Dendritic cell treated with granulocyte-macrophage colony-stimulating factor and Interleukin-4, amounts not matched to agents 40 ng/mL and 50 ng/mL, for 4 days (primary cell): ENCODE measurements around the gene FGF2.

Source experiments
- H3K27ac Mint-ChIP-seq: one replicate; pipeline ENCODE4 v1.8.0; 2022; ENCODE audit warnings: mild to moderate bottlenecking, mixed read lengths
- H3K27me3 Mint-ChIP-seq: one replicate; pipeline ENCODE4 v1.8.0; 2022; ENCODE audit warnings: mild to moderate bottlenecking, mixed read lengths
- H3K36me3 Mint-ChIP-seq: one replicate; pipeline ENCODE4 v1.8.0; 2022; ENCODE audit warnings: low read depth, mixed read lengths
- H3K4me1 Mint-ChIP-seq: one replicate; pipeline ENCODE4 v1.8.0; 2022; ENCODE audit warnings: low read depth, mixed read lengths
- H3K4me3 Mint-ChIP-seq: one replicate; pipeline ENCODE4 v1.8.0; 2022; ENCODE audit warnings: mild to moderate bottlenecking, moderate library complexity, mixed read lengths
- H3K9me3 Mint-ChIP-seq: one replicate; pipeline ENCODE4 v1.8.0; 2022; ENCODE audit warnings: mixed read lengths
- intact Hi-C: fragments of 100-400 bp; cut with micrococcal nuclease; formaldehyde crosslinking; loops from one replicate; pipeline ENCODE4 v1.15.0; 2022

The FGF2 gene

DNA sequence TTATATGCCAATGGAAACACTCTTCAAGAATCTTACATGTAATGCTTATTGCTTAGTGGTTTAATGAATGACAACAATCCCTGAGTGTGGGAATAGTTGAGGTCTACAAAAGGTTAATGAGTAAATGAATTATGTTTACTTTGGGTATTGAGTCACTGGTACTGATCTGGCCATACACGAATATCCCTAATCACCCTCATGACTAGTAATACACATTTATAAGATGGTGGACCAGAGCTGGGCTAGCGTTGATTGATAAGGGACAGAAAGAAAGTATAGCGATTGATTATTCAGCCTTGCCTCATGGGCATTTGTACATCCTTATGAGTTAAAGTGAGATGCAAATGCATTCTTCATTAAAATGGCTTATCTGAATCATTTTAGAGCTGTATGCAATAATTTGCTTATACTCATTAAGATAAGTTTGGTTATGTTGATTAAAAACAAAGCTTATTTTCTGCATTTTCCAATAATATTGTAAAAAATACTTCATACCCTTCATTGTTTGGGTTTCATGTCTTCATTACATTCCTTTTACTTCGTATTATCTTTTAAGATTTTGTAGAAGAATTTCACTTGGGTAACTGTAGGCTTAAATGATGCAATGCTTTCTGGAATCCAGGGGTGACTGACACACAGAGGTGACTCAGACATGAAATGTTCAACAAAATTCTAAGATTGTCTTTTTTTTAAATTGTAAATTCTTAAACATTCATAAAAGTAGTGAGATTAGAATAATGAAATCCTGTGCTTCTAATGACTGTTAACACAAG lies 47.4 kb downstream of the FGF2 start:
- intact Hi-C loops: no loop called here
- Mint-ChIP-seq H3K4me1 (no peaks in the 10 kb centered on the region), H3K9me3 (peaks cover 15% of the 10 kb centered on the region), H3K36me3 (no peaks in the 10 kb centered on the region), H3K4me3 (no peak overlapping the region), H3K27me3 (peaks cover 5% of the 10 kb centered on the region), H3K27ac (no peak overlapping the region)

DNA sequence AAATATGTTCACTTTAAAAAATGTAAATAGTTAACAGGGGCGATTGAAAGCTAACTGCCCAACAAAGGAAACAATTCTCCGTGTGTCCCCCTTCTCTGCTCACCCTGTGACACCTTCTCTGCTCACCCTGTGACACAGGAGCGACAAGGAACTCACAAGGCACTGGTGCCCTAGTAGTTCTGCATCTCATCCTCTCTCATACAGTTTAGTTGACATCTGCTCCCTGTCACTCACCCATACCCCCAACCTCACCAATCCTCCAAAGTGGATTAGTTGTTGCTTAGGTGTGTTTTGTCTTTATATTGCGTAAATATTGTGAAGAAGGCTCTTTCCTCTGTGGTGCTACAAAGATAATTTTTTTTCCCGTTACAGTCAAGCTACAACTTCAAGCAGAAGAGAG lies 49.3 kb downstream of the FGF2 start:
- no peak overlapping the region for H3K4me3 Mint-ChIP-seq
- intact Hi-C loops: no loop called here
- no peaks in the 10 kb centered on the region for H3K4me1 Mint-ChIP-seq
- peaks cover 2% of the 10 kb centered on the region for H3K27me3 Mint-ChIP-seq
- H3K36me3 Mint-ChIP-seq: no peaks in the 10 kb centered on the region
- H3K9me3 Mint-ChIP-seq: peaks cover 21% of the 10 kb centered on the region
- no peak overlapping the region for H3K27ac Mint-ChIP-seq

GRCh38 chr4:122876456-122876855 lies 49.8 kb downstream of the FGF2 start:
- Mint-ChIP-seq H3K27me3 (peaks cover 2% of the 10 kb centered on the region), H3K4me1 (no peaks in the 10 kb centered on the region), H3K36me3 (no peaks in the 10 kb centered on the region), H3K9me3 (peaks cover 21% of the 10 kb centered on the region), H3K27ac (no peak overlapping the region), H3K4me3 (no peak overlapping the region)
- intact Hi-C loops: no loop called here

DNA sequence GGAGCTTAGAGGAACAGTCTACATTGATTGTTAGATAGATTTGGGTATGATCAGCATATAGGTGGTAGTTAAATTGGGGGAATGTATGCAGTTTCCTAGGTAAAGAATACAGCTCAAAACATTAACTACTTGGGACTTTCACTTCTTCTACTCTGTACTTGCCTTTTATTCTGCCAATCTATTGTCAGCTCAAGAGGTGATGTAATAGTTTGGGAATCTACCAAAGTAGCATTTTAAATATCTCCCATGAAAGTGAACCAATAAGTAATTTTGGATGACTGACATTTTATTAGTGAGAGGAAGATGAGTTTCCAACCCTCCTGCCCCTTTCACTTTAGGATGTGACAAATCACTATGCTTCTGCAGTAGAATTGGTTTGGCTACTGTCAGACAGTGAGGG lies 52.4 kb downstream of the FGF2 start:
- H3K36me3 Mint-ChIP-seq: no peaks in the 10 kb centered on the region
- no peak overlapping the region for H3K27ac Mint-ChIP-seq
- H3K9me3 Mint-ChIP-seq: peaks cover 18% of the 10 kb centered on the region
- intact Hi-C loops: no loop called here
- H3K27me3 Mint-ChIP-seq: no peaks in the 10 kb centered on the region
- no peak overlapping the region for H3K4me3 Mint-ChIP-seq
- no peaks in the 10 kb centered on the region for H3K4me1 Mint-ChIP-seq

GRCh38 chr4:122882857-122883735 lies 56.5 kb downstream of the FGF2 start:
- Mint-ChIP-seq H3K4me3 (no peak overlapping the region), H3K36me3 (no peaks in the 10 kb centered on the region), H3K4me1 (no peaks in the 10 kb centered on the region), H3K9me3 (peaks cover 18% of the 10 kb centered on the region), H3K27me3 (no peaks in the 10 kb centered on the region), H3K27ac (no peak overlapping the region)
- intact Hi-C loops: no loop called here

DNA sequence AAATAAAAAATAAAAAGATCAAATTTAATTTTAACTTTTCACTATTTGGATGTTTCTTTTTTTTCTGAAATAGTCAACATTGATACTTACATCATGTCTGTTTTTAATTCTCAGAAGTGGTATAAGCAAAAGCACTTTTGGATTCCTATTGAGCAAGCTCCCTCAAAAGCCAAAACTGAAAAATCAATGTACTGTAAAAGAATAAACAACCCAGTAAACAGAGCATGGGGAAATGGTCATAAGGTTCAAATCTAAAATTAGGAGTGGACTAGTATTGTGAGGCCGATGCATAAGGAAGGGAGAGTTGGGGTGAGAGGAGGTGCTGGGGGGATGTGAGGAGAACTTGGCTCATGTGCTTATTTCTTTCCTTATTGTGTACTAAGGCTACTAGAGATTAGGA lies 57.9 kb downstream of the FGF2 start:
- Mint-ChIP-seq H3K4me1 (no peaks in the 10 kb centered on the region), H3K4me3 (no peak overlapping the region), H3K36me3 (no peaks in the 10 kb centered on the region), H3K27ac (no peak overlapping the region), H3K27me3 (no peaks in the 10 kb centered on the region), H3K9me3 (peaks cover 18% of the 10 kb centered on the region)
- intact Hi-C loops: no loop called here

- Mint-ChIP-seq H3K4me1 (no peaks in the 10 kb centered on the region), H3K27ac (no peak overlapping the region), H3K27me3 (no peaks in the 10 kb centered on the region), H3K36me3 (no peaks in the 10 kb centered on the region), H3K9me3 (no peaks in the 10 kb centered on the region), H3K4me3 (no peak overlapping the region)
- intact Hi-C loops: no loop called here
Measured at GRCh38 chr4:122889726-122890125, 63.1 kb downstream of the FGF2 start.

- no peaks in the 10 kb centered on the region for H3K9me3 Mint-ChIP-seq
- intact Hi-C loops: no loop called here
Measured at GRCh38 chr4:122890147-122890795, 63.6 kb downstream of the FGF2 start.

GRCh38 chr4:122894827-122895226 lies 68.2 kb downstream of the FGF2 start:
- Mint-ChIP-seq H3K36me3 (no peaks in the 10 kb centered on the region), H3K4me1 (no peaks in the 10 kb centered on the region), H3K27ac (no peak overlapping the region), H3K4me3 (no peak overlapping the region), H3K27me3 (no peaks in the 10 kb centered on the region), H3K9me3 (no peaks in the 10 kb centered on the region)
- intact Hi-C loops: no loop called here

More at GRCh38 chr4:122890147-122890795, 63.6 kb downstream of the FGF2 start:
- no peaks in the 10 kb centered on the region for H3K36me3 Mint-ChIP-seq
- H3K4me3 Mint-ChIP-seq: no peak overlapping the region
- H3K4me1 Mint-ChIP-seq: no peaks in the 10 kb centered on the region
- H3K27ac Mint-ChIP-seq: no peak overlapping the region
- H3K27me3 Mint-ChIP-seq: no peaks in the 10 kb centered on the region

DNA sequence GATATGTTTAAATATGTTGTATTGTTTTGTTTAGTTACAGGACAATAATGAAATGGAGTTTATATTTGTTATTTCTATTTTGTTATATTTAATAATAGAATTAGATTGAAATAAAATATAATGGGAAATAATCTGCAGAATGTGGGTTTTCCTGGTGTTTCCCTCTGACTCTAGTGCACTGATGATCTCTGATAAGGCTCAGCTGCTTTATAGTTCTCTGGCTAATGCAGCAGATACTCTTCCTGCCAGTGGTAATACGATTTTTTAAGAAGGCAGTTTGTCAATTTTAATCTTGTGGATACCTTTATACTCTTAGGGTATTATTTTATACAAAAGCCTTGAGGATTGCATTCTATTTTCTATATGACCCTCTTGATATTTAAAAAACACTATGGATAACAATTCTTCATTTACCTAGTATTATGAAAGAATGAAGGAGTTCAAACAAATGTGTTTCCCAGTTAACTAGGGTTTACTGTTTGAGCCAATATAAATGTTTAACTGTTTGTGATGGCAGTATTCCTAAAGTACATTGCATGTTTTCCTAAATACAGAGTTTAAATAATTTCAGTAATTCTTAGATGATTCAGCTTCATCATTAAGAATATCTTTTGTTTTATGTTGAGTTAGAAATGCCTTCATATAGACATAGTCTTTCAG lies 68.8 kb downstream of the FGF2 start:
- intact Hi-C loops: no loop called here
- H3K9me3 Mint-ChIP-seq: no peaks in the 10 kb centered on the region
- H3K36me3 Mint-ChIP-seq: no peaks in the 10 kb centered on the region
- no peaks in the 10 kb centered on the region for H3K27me3 Mint-ChIP-seq
- H3K27ac Mint-ChIP-seq: no peak overlapping the region
- H3K4me1 Mint-ChIP-seq: no peaks in the 10 kb centered on the region
- H3K4me3 Mint-ChIP-seq: no peak overlapping the region

- Mint-ChIP-seq H3K9me3 (no peaks in the 10 kb centered on the region), H3K27me3 (no peaks in the 10 kb centered on the region)
Measured at GRCh38 chr4:122896270-122896669, 69.6 kb downstream of the FGF2 start.

DNA sequence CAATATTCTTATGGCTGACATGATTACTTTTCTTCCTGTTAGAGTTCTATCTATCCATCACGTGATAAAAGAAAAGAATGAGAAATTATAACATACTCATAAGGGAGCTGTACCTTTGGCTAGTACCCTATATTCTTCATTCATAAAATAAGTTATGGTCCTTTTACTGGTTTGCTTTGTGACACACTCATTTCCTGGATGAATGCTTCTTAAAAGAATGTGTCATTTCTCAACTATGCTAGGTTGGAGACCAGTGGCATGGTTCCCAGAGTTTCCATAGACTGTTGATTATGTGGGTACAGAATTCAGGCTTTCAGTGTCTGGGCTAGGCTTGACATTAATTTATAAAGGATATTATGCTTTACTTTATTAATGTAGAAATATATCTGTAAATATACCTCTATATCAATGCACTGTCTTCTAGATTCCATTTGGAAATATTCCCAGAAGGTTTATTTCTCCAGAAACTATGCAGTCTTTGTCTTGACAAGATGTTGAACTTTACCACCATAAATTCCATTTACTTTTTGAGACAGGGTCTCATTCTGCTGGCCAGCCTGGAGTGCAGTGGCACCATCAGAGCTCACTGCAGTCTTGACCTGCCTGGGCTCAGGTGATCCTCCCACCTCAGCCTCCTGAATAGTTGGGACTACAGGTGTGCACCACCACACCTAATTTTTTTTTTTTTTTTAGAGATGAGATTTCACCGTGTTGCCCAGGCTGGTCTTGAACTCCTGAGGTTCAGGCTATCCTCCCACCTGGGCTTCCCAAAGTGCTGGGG lies 71.9 kb downstream of the FGF2 start:
- no peak overlapping the region for H3K27ac Mint-ChIP-seq
- H3K4me3 Mint-ChIP-seq: no peak overlapping the region
- no peaks in the 10 kb centered on the region for H3K36me3 Mint-ChIP-seq
- intact Hi-C loops: no loop called here
- no peaks in the 10 kb centered on the region for H3K9me3 Mint-ChIP-seq
- no peaks in the 10 kb centered on the region for H3K27me3 Mint-ChIP-seq
- H3K4me1 Mint-ChIP-seq: no peaks in the 10 kb centered on the region

More at GRCh38 chr4:122896270-122896669, 69.6 kb downstream of the FGF2 start:
- H3K4me3 Mint-ChIP-seq: no peak overlapping the region
- H3K36me3 Mint-ChIP-seq: no peaks in the 10 kb centered on the region
- H3K4me1 Mint-ChIP-seq: no peaks in the 10 kb centered on the region
- intact Hi-C loops: no loop called here
- no peak overlapping the region for H3K27ac Mint-ChIP-seq

DNA sequence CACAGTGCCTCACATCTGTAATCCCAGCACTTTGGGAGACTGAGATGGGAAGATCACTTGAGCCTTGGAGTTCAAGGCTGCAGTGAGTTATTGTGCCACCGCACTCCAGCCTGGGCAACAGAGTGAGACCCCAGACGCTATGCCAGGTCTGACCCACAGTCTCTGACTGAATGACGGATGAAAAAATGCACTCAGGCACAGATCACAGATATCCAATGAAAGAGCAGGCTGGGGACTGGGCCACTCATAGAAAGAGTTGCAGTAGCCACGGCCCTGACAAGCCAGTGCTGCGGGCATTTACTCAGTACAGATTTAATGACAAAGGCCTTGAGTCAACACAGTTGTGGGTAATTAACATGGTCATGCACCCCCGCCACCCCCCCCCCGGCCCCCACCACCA lies 73.1 kb downstream of the FGF2 start:
- H3K4me3 Mint-ChIP-seq: no peak overlapping the region
- intact Hi-C loops: no loop called here
- H3K27me3 Mint-ChIP-seq: no peaks in the 10 kb centered on the region

More for the DNA sequence above, 73.1 kb downstream of the FGF2 start:
- Mint-ChIP-seq H3K27ac (no peak overlapping the region), H3K4me1 (no peaks in the 10 kb centered on the region), H3K9me3 (no peaks in the 10 kb centered on the region), H3K36me3 (peaks cover under 1% of the 10 kb centered on the region)
